DND-41 (cell line): ENCODE results near the gene TESMIN.

ENCODE experiments used
- ATAC-seq: fragments of 200-7000 bp; cut with Tn5 transposase; 3 replicates; pipeline ENCODE4 v1.9.1; 2021; ENCODE audit warnings: low read depth; ENCODE audit not compliant: insufficient read depth
- DNase-seq: peaks from one replicate; pipeline ENCODE4 v3.0.0-alpha.2; 2020
- H2AFZ ChIP-seq: 2 replicates; pipeline ENCODE4 v1.6.0; 2012; ENCODE audit warnings: low read depth, low read length
- H3K27ac ChIP-seq: 2 replicates; pipeline ENCODE4 v1.5.1; 2012; ENCODE audit warnings: low read length, inconsistent platforms
- H3K27me3 ChIP-seq: fragments of 200-600 bp; sonication (generic); 2 replicates; pipeline ENCODE4 v1.6.0; 2012; ENCODE audit warnings: low read length, mild to moderate bottlenecking, inconsistent platforms; ENCODE audit not compliant: insufficient read depth, poor library complexity
- H3K36me3 ChIP-seq: 2 replicates; pipeline ENCODE4 v1.5.1; 2012; ENCODE audit warnings: low read length, inconsistent platforms; ENCODE audit not compliant: insufficient read depth
- H3K4me1 ChIP-seq: 2 replicates; pipeline ENCODE4 v1.5.1; 2012; ENCODE audit warnings: mild to moderate bottlenecking, low read length; ENCODE audit not compliant: insufficient read depth
- H3K4me2 ChIP-seq: 2 replicates; pipeline ENCODE4 v1.6.0; 2012; ENCODE audit warnings: mild to moderate bottlenecking, moderate library complexity, low read length, inconsistent platforms; ENCODE audit not compliant: insufficient read depth
- H3K4me3 ChIP-seq, 2 experiments: fragments of 200-600 bp in 1 of 2; shearing (Covaris generic) in 1 of 2; 2 replicates each; pipeline ENCODE4 v1.5.1; 2012 to 2016; ENCODE audit warnings: inconsistent platforms in 2 of 2, low read length in 2 of 2, mild to moderate bottlenecking in 2 of 2, low read depth in 1 of 2, moderate library complexity in 1 of 2
- H3K79me2 ChIP-seq: 2 replicates; pipeline ENCODE4 v1.6.0; 2012; ENCODE audit warnings: low read length, inconsistent platforms; ENCODE audit not compliant: insufficient read depth
- H3K9ac ChIP-seq: 2 replicates; pipeline ENCODE4 v1.6.0; 2012; ENCODE audit warnings: low read depth, mild to moderate bottlenecking, inconsistent platforms, low read length, moderate library complexity
- H3K9me3 ChIP-seq: 2 replicates; pipeline ENCODE4 v1.5.1; 2012; ENCODE audit warnings: low read length, moderate library complexity, mild to moderate bottlenecking, inconsistent platforms; ENCODE audit not compliant: insufficient read depth, severe bottlenecking
- H4K20me1 ChIP-seq: 2 replicates; pipeline ENCODE4 v1.6.0; 2012; ENCODE audit warnings: low read length; ENCODE audit not compliant: insufficient read depth
- EZH2 ChIP-seq: IDR thresholded peaks from 3 replicates; pipeline ENCODE4 v1.6.1; 2012; ENCODE audit warnings: borderline replicate concordance, low read depth, mild to moderate bottlenecking, moderate library complexity, low read length, inconsistent platforms; ENCODE audit not compliant: severe bottlenecking
- TF ChIP-seq, protein P1 (sequence below): IDR thresholded peaks from 2 replicates; pipeline ENCODE4 v1.5.1; 2012; ENCODE audit warnings: borderline replicate concordance, low read length, moderate library complexity, mild to moderate bottlenecking; ENCODE audit not compliant: poor library complexity, severe bottlenecking; ENCODE audit errors: extremely low read depth

TESMIN gene

DNA sequence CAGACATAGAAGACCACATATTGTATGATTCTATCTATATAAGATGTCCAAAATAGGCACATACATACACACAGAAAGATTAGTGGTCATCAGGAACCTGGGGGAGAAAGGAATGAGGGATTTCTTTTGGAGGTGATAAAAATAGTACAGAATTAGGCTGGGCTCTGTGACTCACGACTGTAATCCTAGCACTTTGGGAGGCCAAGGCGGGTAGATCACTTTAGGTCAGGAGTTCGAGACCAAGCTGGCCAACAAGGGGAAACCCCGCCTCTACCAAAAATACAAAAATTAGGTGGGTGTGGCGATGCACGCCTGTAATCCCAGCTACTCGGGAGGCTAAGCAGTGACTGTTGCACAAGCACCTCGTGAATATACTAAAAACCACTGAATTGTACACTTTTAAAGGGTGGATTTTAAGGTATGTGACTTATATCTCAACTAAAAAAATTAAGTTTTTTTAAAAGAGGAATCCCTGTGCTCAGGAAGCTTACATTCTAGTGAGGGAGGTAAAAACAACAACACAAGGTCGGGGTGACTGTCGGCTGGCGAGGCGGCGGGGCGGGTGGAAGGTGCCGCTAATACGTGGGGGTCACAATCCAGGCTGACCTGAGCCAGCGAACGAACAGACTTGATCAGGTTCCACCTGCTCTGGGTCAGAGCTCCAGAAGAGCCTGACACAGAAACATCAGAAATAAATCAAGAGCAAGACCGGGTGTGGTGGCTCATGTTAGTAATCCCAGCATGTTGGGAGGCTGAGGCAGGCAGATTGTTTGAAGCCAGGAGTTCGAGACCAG is 25.3 kb upstream of the TESMIN start:
- no peaks in the 10 kb centered on the region for H4K20me1 ChIP-seq
- H2AFZ ChIP-seq, result no peak overlapping the region
- H3K79me2 ChIP-seq, result no peaks in the 10 kb centered on the region
- TF ChIP-seq EZH2, result no peak
- TF ChIP-seq, protein P1, sequence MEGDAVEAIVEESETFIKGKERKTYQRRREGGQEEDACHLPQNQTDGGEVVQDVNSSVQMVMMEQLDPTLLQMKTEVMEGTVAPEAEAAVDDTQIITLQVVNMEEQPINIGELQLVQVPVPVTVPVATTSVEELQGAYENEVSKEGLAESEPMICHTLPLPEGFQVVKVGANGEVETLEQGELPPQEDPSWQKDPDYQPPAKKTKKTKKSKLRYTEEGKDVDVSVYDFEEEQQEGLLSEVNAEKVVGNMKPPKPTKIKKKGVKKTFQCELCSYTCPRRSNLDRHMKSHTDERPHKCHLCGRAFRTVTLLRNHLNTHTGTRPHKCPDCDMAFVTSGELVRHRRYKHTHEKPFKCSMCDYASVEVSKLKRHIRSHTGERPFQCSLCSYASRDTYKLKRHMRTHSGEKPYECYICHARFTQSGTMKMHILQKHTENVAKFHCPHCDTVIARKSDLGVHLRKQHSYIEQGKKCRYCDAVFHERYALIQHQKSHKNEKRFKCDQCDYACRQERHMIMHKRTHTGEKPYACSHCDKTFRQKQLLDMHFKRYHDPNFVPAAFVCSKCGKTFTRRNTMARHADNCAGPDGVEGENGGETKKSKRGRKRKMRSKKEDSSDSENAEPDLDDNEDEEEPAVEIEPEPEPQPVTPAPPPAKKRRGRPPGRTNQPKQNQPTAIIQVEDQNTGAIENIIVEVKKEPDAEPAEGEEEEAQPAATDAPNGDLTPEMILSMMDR, result no peak
- H3K9me3 ChIP-seq, result no peaks in the 10 kb centered on the region
- no peak overlapping the region for H3K27ac ChIP-seq
- H3K4me2 ChIP-seq, result no peak overlapping the region
- no peak overlapping the region for H3K4me3 ChIP-seq
- no peaks in the 10 kb centered on the region for H3K27me3 ChIP-seq
- ATAC-seq (no peak), DNase-seq (no peak)
- H3K36me3 ChIP-seq, result peaks cover 77% of the 10 kb centered on the region
- H3K4me1 ChIP-seq, result no peaks in the 10 kb centered on the region
- no peak overlapping the region for H3K9ac ChIP-seq

DNA sequence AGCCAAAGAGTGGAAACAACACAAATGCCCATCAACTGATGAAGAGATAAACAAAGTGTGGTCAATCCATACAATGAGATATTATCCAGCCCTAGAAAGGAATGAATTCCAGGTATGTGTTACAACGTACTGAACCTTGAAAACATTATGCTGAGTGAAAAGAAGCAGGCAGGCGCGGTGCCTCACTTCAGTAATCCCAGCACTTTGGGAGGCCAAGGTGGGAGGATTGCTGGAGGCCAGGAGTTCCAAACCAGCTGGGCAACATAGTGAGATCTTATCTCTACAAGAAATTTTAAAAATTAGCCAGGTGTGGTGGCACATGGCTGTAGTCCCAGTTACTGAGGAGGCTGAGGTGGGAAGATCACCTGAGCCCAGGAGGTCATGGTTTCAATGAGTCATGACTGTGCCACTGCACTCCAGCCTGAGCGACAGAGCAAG is 24.6 kb upstream of the TESMIN start:
- H2AFZ ChIP-seq, result no peak overlapping the region
- no peaks in the 10 kb centered on the region for H3K9me3 ChIP-seq
- H3K4me2 ChIP-seq, result no peak overlapping the region
- H3K27me3 ChIP-seq, result no peaks in the 10 kb centered on the region
- H3K9ac ChIP-seq, result no peak overlapping the region
- ATAC-seq, result no peak
- no peak for DNase-seq
- no peaks in the 10 kb centered on the region for H3K79me2 ChIP-seq
- H4K20me1 ChIP-seq, result 0 out of 2 replicates have a peak, but pooled peaks cover under 1% of the 10 kb centered on the region
- H3K36me3 ChIP-seq, result peaks cover 79% of the 10 kb centered on the region
- H3K4me3 ChIP-seq, result no peak overlapping the region
- no peaks in the 10 kb centered on the region for H3K4me1 ChIP-seq
- H3K27ac ChIP-seq, result no peak overlapping the region
- TF ChIP-seq EZH2, result no peak
- TF ChIP-seq, protein P1, result no peak

DNA sequence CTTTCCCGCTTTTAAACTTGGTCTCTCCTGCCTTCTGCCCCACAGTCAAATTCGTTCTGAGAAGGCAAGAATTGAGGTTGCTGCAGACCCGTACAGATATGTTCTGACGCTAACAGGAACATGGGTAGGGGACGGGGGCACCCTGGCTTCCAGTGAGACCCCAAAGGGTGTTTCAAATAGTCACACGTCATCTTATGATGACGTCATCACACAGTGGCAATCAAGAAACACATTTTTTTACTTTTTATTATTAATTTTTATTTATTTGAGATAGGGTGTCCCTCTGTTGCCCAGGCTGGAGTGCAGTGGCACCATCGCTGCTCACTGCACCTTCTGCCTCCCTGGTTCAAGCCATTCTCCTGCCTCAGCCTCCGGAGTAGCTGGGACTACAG is 22.9 kb upstream of the TESMIN start:
- H3K9me3 ChIP-seq, result no peaks in the 10 kb centered on the region
- H3K4me1 ChIP-seq, result no peaks in the 10 kb centered on the region
- no peak overlapping the region for H3K4me2 ChIP-seq
- H3K27ac ChIP-seq, result no peak overlapping the region
- DNase-seq (no peak), ATAC-seq (no peak)
- no peaks in the 10 kb centered on the region for H3K27me3 ChIP-seq
- H3K9ac ChIP-seq, result no peak overlapping the region
- H3K36me3 ChIP-seq, result peaks cover 76% of the 10 kb centered on the region
- no peak overlapping the region for H3K4me3 ChIP-seq
- H3K79me2 ChIP-seq, result no peaks in the 10 kb centered on the region
- no peak overlapping the region for H2AFZ ChIP-seq
- H4K20me1 ChIP-seq, result 0 out of 2 replicates have a peak, but pooled peaks cover 4% of the 10 kb centered on the region
- TF ChIP-seq, protein P1, result no peak
- no peak for TF ChIP-seq EZH2
